Stromal cell of bone marrow (primary cell): ENCODE measurements around the gene OGFR.

Experiments
- DNase-seq: peaks from one replicate; pipeline ENCODE4 v3.0.0-alpha.2; 2012; ENCODE audit warnings: low read depth

OGFR gene

DNA sequence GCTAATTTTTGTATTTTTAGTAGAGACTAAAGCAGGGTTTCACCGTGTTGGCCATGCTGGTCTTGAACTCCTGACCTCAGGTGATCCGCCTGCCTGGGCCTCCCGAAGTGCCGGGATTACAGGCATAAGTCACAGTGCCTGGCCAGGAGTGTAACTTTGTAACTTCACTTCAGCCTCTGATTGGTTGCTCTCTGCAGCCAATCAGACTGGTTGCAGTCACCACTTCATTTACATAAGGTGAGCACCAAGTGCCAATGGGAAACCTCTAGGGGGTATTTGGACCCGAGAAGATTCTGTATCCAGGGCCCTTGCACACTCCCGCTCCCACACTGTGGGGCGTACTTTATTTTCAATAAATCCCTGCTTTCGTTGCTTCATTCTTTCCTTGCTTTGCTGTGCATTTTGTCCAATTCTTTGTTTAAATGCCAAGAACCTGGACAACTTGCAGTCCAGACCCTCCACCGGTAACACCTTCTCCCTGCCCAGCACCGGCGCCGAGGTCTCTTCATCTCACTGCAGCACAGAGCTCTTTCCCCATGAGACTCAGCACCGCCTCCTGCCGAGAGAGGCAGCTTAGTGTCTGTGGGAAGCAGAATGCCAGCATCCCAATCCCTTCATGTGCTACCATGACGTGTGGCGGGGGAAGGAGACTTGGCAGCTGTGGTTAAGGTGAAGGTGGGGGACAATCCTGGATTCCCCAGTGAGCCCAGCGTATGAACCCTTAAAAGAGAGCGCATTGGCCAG lies 22.3 kb upstream of the OGFR start:
- no peak for DNase-seq

DNA sequence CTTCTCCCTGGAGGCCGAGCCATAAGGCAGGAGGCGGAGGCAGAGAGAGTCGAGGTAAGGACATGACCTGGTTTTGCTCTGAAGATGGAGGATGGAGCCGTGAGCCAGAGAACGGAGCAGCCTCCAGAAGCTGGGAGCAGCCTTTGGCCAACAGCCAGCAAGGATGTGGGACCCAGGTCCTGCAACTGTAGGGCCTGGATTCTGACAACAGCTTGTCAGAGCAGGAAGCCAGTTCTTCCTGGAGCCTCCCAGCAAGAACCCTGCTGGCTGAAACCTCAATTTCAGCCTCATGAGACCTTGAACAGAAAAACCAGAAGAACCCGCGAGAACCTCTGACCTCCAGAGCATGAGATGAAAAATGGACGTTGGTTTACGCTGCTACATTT lies 21.7 kb upstream of the OGFR start:
- no peak for DNase-seq

DNA sequence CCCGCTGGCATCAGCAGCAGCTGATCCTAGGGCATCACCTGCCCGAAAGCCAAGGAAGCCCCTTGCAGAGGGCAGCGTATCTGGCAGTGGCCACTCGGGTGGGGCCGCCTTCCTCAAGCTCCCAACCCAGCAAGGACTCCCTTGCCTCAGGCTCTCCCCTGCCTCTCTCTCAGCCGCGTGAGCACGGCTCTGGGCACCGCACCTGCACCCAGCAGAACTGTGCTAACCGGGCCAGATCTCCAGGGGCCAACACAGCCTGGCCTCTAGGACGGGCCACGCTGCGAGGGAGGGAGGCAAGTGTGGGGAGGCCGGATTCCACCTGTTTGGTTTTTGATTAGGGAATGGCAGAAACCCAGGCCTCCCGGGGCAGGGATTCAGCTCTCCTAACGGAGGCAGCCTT lies 20.1 kb upstream of the OGFR start:
- DNase-seq: no peak

- DNase-seq: no peak
Measured at GRCh38 chr20:62785393-62785792, 19.2 kb upstream of the OGFR start.

DNA sequence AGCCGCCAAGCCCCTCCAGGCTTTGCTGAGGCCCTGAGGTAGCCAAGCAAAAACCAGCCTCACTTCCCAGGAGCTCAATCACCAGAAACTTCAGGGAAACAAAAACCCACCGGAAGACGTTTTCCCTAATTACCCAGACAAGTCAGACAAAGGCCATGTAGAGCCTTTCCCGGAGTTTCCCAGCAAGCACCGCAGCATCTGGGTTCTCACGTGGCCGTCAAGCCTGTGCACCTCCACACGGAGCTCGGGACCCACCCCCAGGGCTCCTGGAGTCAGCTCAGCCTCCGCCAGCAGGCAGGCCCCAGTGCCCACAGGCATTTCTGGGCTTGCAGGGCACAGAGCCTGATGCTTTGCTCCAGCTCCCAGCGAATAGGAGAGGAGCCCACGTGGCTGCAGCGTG lies 18.5 kb upstream of the OGFR start:
- no peak for DNase-seq

- DNase-seq: no peak
Measured at GRCh38 chr20:62787321-62787720, 17.3 kb upstream of the OGFR start.

GRCh38 chr20:62787866-62788265 lies 16.8 kb upstream of the OGFR start:
- no peak for DNase-seq

GRCh38 chr20:62788607-62789006 lies 16.0 kb upstream of the OGFR start:
- no peak for DNase-seq

- no peak for DNase-seq
Measured at GRCh38 chr20:62790075-62790474, 14.6 kb upstream of the OGFR start.

- peak; percentile 74 for DNase-seq
Measured at GRCh38 chr20:62791301-62792181, 13.1 kb upstream of the OGFR start.

GRCh38 chr20:62792182-62792939 lies 12.3 kb upstream of the OGFR start:
- DNase-seq: no peak

DNA sequence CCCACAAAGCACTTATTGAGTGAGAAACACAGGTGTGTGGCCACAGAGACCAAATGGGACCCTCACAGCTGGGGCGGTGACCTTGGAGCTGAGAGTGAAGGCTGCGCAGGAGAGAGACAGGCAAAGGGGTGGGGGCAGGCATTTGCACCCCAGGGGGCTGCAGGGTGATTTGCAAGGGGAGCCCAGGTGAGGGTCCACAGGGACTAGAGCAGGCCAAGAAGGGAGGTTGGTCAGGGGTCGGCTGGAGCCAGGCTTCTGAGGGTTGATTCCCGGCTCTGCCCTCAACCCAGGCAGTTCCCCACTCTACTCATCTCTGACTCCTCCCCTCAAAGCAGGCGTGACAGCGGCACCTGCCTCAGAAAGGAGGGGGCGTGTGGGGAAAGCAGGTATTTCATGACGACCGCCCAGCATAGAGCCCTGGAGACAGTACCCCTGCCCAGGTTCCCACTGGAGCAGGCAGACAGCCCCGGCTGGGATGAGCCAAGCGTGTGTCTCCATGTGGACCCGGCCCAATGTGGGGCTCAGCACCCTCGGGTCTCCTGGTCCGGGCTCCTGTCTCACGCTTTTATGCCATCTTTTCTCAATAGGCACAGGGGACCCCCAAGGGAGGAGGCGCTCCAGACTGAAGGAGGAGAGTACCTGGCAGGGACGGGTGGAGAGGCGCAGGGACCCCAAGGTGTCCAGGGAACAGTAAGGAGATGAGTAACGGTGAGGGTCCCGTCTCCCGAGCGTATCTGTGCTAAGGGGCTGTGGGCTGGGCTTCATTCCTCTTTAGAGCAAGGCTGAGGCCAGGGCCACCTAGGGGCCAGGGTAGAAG lies 11.5 kb upstream of the OGFR start:
- no peak for DNase-seq

- no peak for DNase-seq
Measured at GRCh38 chr20:62793757-62794006, 11.0 kb upstream of the OGFR start.

- DNase-seq: peak; percentile 90
Measured at GRCh38 chr20:62794007-62794724, 10.5 kb upstream of the OGFR start.

GRCh38 chr20:62795023-62795761 lies 9.4 kb upstream of the OGFR start:
- DNase-seq: no peak

- no peak for DNase-seq
Measured at GRCh38 chr20:62796699-62797491, 7.7 kb upstream of the OGFR start.

- DNase-seq: no peak
Measured at GRCh38 chr20:62797671-62798532, 6.7 kb upstream of the OGFR start.

GRCh38 chr20:62799036-62799435 lies 5.6 kb upstream of the OGFR start:
- DNase-seq: no peak

DNA sequence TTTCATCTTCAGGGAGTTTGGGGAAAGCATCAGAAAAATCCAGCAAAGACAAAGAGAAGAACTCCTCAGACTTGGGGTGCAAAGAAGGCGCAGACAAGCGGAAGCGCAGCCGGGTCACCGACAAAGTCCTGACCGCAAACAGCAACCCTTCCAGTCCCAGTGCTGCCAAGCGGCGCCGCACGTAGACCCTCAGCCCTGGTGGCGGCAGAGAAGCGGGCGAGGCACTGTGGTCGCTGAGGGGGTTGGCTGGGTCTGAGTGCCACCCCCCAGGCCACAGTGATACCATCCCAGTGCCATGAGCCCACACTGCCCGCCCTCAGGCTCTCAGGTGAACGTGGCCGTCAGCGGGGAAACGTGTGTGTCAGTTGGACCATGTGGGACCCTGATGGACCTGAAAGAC lies 5.2 kb upstream of the OGFR start:
- DNase-seq: no peak
